SU-DHL-6 (cell line): ENCODE results near the gene F12.

Experiments used
- CTCF ChIP-seq: fragments of 200-600 bp; sonication (generic); IDR thresholded peaks from one replicate; pipeline ENCODE4 v1.5.1; 2017; ENCODE audit warnings: antibody characterized with exemption, mild to moderate bottlenecking, low read length, moderate library complexity; ENCODE audit not compliant: insufficient read depth, poor library complexity, severe bottlenecking
- EZH2phosphoT487 ChIP-seq: fragments of 200-600 bp; sonication (generic), shearing (Covaris generic); conservative IDR thresholded peaks from 2 replicates; pipeline ENCODE4 v1.6.1; 2018; ENCODE audit warnings: mild to moderate bottlenecking, antibody characterized with exemption, low read length, moderate library complexity, mixed read lengths

- TF ChIP-seq CTCF, result no peak
- no peak for TF ChIP-seq EZH2phosphoT487
Observed at GRCh38 chr5:177356746-177357145, 52.6 kb downstream of the F12 start.
